ENCODE results near the gene AFAP1.

AFAP1 gene

GRCh38 chr4:7768736-7769135, 170.9 kb downstream of the AFAP1 start:
- no peak for DNase-seq (ENCODE audit: low spot score)
- TF ChIP-seq CTCF (IDR thresholded peaks at IDR 0.05; ENCODE audit: borderline replicate concordance, control extremely low read depth, extremely low read depth, insufficient read depth, missing control alignments) = no peak
- in situ Hi-C loops (cut with MboI; ENCODE audit: low sequenced_read_pairs, unreplicated experiment) = loop anchor here (5.0 kb wide), 1 partner anchor 34 kb away; no protein-coding TSS in a partner anchor

GRCh38 chr4:7767966-7768365, 171.7 kb downstream of the AFAP1 start:
- no peak for DNase-seq (ENCODE audit: low spot score)
- in situ Hi-C loops (cut with MboI; ENCODE audit: low sequenced_read_pairs, unreplicated experiment) = loop anchor here (5.0 kb wide), 1 partner anchor 34 kb away; no protein-coding TSS in a partner anchor
- no peak for TF ChIP-seq CTCF (IDR thresholded peaks at IDR 0.05; ENCODE audit: borderline replicate concordance, control extremely low read depth, extremely low read depth, insufficient read depth, missing control alignments)

- in situ Hi-C loops (cut with MboI; ENCODE audit: low sequenced_read_pairs, unreplicated experiment) = loop anchor here (5.0 kb wide), 1 partner anchor 35 kb away; no protein-coding TSS in a partner anchor
- no peak for TF ChIP-seq CTCF (IDR thresholded peaks at IDR 0.05; ENCODE audit: borderline replicate concordance, control extremely low read depth, extremely low read depth, insufficient read depth, missing control alignments)
These were observed 172.1 kb downstream of the AFAP1 start for GRCh38 chr4:7767526-7767925.

GRCh38 chr4:7766661-7767345, 172.9 kb downstream of the AFAP1 start:
- no peak for TF ChIP-seq CTCF (IDR thresholded peaks at IDR 0.05; ENCODE audit: borderline replicate concordance, control extremely low read depth, extremely low read depth, insufficient read depth, missing control alignments)
- no peak for DNase-seq (ENCODE audit: low spot score)
- in situ Hi-C loops (cut with MboI; ENCODE audit: low sequenced_read_pairs, unreplicated experiment) = loop anchor here (5.0 kb wide), 1 partner anchor 35 kb away; no protein-coding TSS in a partner anchor

More at GRCh38 chr4:7767526-7767925, 172.1 kb downstream of the AFAP1 start:
- DNase-seq (ENCODE audit: low spot score) = no peak

GRCh38 chr4:7766086-7766485, 173.6 kb downstream of the AFAP1 start:
- TF ChIP-seq CTCF (IDR thresholded peaks at IDR 0.05; ENCODE audit: borderline replicate concordance, control extremely low read depth, extremely low read depth, insufficient read depth, missing control alignments) = no peak
- in situ Hi-C loops (cut with MboI; ENCODE audit: low sequenced_read_pairs, unreplicated experiment) = loop anchor here (5.0 kb wide), 1 partner anchor 36 kb away; no protein-coding TSS in a partner anchor
- DNase-seq (ENCODE audit: low spot score) = no peak

- TF ChIP-seq CTCF (IDR thresholded peaks at IDR 0.05; ENCODE audit: borderline replicate concordance, control extremely low read depth, extremely low read depth, insufficient read depth, missing control alignments) = no peak
- DNase-seq (ENCODE audit: low spot score) = no peak
- in situ Hi-C loops (cut with MboI; ENCODE audit: low sequenced_read_pairs, unreplicated experiment) = loop anchor here (5.0 kb wide), 1 partner anchor 37 kb away; no protein-coding TSS in a partner anchor
These were observed 174.0 kb downstream of the AFAP1 start for GRCh38 chr4:7765666-7766065.
